ENCODE measurements around the gene ADPRH. TPM values are rescaled to one million over a fixed set of nuclear protein-coding genes. Genes with fewer than 3 reads are reported as not detected.

Gene ADPRH
- polyA plus RNA-seq, 1 donor = 10.4 TPM

- DNase-seq = no peak
Measured at GRCh38 chr3:119598410-119599098, 19.3 kb downstream of the ADPRH start.

DNA sequence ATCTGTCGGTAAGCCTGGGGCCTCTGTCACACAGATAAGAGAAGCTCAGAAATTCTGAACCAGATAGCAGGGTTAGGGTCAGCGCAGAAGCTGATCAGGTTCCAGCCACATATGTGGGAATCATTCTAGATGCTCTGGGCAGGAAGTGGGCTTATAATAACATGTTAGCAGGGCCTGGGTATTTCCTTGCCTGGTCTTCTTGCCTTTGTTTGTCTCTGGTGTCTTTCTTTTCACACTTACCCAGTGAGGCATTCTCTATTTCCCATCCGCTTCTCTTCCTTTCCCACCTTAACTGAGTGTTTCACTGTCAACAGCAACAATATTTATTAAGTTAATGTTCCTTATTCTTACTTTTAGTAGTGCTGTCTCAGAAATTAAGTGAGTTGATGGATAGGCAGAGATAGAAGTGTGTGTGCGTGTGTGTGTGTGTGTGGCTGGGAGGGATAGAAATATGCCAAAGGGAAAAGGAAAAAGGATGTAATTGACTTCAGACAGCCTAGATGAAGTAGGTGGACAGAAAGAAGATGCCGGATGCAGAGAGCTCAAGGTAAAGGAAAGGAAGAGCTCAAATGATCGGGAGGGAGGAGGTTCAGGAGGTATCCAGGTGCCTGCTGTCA lies 20.4 kb downstream of the ADPRH start:
- no peak for DNase-seq

DNA sequence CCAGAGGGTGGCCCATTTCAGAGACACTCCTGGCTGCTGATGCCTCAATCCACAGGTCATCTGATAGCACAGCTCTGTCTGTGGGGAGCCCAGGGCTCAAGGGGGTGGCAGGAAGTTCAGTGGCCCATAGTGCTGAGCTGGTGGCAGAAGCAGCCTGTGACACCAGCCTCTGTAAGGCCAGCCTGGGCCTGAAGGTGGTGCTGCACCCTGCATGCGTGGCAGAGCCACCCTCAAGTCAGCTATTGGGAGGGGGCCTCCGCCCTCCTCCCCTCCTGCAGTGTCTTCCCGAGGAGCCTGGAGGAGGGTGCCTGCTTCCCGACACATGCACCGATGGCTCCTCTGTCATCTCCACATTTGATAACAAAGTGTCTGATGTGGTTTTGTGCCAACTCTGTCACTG lies 21.4 kb downstream of the ADPRH start:
- DNase-seq = no peak

- DNase-seq = no peak
Measured at GRCh38 chr3:119601154-119601553, 21.9 kb downstream of the ADPRH start.

DNA sequence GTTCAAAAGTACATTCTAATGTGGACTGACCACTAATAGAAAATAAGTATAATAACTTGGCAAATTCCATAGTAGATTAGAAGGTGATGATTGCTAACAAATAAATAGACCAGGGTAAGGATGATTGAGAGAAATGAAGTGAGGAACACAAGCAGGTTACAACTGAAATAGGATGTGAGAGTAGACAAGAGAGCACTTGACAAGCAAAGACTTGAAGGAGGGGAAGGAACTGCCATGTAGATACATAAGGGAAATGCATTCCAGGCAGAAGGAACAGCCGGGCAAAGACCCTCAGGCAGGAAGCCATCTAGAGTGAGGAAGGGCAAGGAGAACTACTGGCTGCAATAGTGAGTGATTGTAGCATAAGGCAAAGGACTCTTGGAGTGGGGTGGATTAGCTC lies 23.4 kb downstream of the ADPRH start:
- no peak for DNase-seq

GRCh38 chr3:119604878-119605277 lies 25.6 kb downstream of the ADPRH start:
- DNase-seq = no peak

DNA sequence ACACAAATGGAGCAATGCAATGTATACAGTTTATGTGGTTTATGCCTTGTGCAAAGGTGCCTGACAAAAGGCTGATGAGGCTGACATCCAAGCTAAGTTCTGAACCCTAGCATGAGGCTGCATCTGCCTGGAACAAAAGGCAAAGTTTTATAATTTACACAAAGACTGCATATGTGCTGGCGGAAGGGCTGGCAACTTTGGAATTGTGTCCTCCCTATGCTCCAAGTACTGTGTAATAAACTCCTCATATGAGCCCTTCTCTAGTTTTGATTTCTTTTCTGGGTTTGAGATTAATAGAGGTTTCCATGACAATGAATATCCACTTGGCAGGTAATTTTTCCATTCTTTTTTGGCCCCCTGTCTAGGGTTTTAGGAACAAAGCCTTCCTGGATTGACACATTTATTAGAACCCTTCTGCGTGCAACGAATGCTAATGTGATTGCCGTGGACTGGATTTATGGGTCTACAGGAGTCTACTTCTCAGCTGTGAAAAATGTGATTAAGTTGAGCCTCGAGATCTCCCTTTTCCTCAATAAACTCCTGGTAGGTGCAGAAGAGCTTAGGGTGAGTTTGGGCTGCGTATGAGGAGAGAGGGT lies 29.2 kb downstream of the ADPRH start:
- no peak for DNase-seq

DNA sequence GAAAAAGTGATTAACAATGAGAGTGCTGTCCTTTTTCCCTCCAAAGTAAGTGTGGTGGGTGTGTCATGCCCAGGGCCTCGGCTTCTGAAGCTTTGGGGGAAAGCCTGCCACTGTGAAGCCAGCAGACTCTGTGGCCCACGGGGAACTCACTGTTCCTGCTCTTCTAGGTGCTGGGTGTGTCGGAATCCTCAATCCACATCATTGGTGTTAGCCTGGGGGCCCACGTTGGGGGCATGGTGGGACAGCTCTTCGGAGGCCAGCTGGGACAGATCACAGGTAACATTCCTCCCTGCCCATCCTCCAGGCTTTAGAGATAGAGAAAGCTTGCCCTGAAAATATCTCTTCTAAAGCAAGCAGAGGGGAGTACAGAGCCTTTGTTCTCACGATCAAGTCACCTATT lies 30.0 kb downstream of the ADPRH start:
- DNase-seq = no peak

DNA sequence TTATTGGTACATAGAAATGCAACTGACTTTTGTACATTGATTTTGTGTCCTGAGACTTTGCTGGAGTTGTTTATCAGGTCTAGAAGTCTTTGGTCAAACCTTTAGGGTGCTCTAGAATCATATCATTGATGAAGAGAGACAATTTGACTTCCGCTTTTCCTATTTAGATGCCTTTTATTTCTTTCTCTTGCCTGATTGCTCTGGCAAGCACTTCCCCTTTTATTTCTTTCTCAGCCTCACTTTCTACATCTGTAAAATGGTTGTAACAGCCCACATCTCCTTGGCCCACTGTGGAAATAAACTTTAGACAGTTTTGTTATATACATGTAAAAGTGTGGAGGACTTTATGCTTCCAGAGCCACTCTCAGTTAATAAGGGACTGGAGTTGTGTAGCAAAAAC lies 32.4 kb downstream of the ADPRH start:
- no peak for DNase-seq

DNA sequence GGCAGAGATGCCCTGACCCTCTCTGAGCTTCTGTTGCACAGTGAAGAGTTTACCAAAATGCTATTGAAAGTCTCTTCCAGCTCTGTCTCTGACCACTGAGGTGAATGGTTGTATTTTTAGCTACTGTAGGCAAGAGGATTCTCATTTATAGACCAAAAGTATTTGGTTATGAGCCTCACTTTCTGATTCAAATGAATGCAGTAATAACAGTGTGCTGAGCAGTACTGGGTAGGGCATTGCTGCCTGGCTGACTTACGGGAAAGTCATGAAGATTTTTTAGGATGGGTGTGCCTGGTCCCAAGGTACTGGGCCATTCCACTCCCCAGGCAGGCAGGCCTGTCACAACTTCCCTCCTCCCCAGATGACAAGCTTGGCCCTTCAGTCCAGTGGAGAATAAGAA lies 33.9 kb downstream of the ADPRH start:
- DNase-seq = no peak

DNA sequence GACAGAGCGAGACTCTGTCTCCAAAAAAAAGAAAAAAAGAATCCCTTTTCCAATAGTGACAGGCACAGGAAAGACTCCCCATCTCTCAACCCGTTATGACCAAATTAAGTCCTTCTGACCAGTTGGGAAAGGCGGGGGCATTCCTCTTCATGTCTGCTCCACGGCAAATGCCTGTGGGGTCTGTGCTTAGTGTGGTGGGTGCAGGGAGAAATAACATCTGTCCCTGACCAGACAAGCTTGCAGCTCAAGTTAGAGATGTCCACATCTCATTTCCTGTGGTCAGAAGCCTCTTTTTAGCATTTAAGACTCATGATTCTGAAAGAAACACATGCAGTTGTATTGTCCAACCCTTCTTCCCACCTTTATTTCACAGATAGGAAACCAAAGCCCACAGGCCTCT lies 34.6 kb downstream of the ADPRH start:
- DNase-seq = no peak

DNA sequence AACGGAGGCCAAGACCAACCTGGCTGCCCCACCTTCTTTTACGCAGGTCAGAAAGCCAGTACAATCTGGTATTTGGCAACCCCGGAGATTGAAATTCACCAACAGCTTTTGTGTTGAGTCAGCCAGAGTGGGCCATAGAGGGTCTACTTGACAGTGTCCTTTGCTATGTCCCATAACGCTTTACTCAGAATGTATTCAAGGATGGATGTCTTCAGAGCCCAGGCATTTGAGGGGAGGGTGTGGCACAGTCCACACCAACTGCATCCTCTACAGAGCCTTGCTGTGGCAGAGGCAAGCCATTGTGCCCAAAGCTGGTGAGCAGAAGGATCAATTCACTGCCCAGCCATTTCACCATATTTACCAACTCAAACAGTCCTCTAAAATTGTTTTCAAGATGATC lies 36.8 kb downstream of the ADPRH start:
- DNase-seq = no peak

DNA sequence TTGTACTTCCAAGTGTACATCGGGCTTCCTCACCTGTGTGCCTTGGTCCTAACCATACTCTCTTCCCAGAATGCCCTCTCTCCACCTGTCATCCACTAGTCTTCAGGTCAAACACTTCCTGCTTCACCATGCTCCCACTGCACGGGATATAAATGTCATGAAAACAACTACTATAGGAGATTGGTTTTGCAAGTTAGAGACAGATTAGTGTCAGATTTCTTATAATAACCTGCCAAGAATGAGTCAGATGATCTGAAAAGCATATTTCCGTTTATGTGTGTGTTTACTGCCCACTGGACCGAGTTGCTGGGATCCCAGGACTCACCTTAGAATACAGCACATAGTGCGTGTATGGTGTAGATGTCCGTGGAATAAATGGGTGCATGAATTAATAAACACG lies 39.8 kb downstream of the ADPRH start:
- no peak for DNase-seq

DNA sequence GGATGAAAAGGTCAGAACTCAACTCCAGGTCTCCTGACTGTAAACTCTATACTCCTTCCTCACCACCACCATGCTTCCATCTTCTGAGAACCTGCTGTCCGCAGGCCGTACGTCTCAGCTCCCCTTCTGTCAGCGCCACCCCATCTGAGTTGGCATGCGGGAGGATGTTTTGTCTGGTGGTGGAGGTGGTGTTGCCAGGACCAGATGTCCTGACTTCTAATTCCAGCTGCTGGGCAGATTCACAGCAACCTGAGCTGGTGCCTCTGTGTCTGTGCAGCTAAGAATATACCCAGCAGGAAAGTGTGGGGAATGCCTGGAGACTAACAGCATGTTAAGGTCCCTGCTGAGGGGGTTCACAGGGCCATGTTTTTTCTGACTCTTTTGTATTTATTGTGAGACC lies 41.6 kb downstream of the ADPRH start:
- DNase-seq = no peak

- DNase-seq = no peak
Measured at GRCh38 chr3:119624002-119624720, 44.9 kb downstream of the ADPRH start.

DNA sequence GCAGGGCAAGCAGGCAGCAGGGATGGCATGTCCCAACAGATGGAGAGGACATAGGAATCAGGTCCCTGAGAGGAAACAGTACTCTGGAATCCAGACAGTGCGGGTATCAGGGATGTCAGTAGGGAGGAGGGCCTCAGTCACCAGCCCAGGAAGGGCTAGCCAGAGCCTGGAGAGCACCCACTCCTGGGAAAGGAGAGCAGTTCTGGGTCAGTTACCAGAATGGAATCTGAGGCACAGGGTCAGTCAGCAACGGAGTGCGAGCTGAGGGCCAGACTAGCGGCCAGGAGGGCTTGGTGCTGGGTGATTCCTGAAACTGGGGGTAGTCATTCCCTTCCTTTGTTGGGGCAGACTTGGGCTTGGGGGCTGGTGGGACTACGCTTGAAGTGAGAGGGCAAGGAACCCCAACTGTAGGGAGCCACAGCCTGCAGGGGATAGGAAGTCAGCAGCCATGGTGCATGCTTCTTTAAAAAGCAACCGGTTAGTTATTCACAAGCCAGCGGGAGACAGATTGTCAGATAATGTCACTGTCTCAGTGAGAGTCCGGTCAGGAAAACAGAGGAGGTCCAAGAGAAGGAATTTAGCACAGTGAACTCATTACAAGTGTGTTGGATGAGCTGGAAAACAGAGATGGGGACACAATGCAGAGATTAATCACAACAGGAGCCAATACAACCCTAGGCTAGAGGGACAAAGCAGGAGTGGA lies 46.3 kb downstream of the ADPRH start:
- no peak for DNase-seq

DNA sequence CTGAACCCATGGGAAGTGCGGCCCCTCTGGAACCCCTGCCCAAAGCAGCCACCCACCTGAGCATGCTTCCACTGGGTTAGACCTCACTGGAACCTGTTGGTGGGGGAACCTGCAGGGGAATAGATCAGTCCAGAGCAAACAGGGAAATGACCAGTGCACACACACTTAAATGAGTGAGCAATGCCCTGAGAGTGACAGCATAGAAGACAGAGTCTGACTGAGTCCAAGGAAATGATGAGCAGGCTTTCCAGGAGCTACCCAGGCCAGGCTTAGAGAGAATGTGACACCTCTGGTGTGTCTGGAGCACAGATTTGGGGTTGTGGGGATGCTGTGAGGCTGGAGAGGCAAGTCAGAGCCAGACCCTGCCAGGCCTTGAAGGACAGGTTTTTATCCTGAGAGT lies 46.9 kb downstream of the ADPRH start:
- no peak for DNase-seq

GRCh38 chr3:119627461-119627860 lies 48.2 kb downstream of the ADPRH start:
- no peak for DNase-seq

GRCh38 chr3:119628390-119628789 lies 49.1 kb downstream of the ADPRH start:
- DNase-seq = no peak

DNA sequence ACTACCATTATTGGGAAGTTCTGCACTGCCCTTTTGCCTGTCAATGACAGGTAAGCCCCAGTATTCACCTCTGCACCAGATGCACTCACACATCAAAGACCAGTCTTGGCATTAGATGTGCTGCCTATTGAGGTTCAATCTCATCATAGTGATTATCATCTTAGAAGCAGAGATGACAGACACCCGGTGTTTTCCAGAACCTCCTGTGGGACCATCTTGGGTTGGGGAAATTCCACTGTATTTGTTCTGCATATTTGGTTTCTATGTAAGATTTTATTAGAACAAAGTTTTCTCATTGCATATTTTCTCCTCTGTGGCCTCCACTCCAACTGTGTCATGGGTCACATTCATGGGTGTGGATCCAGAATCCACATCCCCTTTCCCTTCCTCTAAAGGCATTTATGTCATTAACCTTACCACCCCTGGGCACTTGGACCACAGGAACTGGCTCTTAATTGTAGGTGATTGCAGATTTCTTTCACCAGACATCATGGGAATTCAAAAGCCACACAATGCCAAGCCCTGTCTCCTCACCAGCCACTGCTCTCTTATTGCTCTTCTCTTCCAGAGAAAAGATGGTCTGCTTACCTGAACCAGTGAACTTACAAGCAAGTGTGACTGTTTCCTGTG lies 49.6 kb downstream of the ADPRH start:
- no peak for DNase-seq

DNA sequence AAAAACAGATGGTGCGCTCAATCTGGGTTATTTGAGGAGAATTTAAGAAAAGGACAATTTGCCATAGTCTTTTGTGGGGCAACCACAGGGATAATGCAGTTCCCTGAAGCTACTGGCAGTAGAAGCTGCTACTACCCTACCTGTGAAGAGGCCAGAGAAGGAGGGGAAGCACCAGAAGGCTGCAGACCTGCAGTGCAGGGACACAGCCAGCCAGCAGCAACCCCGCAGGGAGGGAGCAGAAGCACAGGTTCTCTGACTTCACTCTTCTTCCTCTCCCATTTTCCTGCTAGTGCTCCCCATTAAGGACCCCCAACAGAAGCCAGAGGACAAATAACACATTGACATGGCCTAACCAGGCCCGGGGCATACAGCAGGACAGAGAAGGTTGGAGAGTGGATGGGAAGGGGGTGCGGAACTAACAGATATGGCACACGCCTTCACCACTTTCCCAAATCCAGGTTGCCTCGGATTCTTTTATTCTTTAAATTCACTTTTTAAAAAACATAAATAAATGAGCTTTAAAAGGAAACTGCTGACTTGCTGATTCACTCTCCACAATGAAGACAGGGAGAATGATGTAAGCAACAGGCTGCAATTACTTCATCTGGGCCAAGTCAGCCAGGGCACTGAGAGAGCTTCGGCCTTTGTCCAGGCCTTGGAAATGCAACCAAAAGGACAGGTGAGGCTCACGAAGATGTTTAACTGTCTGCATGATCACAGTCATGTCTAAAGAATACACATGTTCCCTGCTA lies 51.0 kb downstream of the ADPRH start:
- no peak for DNase-seq

DNA sequence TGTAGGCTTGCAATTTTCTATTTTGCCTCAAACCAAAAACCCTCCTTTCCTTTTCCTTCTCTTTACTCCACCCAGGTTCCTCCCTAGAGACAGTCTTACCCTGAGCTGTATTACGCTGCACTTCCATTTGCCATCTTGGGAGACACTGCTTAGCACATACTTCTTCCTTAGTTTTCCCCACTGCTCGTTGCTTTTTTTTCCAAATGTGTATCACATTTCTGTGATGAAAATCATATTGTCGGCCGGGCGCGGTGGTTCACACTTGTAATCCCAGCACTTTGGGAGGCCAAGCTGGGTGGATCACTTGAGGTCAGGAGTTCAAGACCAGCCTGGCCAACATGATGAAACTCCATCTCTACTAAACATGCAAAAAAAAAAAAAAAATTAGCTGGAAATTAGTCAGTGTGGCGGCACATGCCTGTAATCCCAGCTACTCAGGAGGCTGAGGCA lies 51.6 kb downstream of the ADPRH start:
- DNase-seq = no peak

Measured in hindlimb muscle (tissue), 1 donor.